ENCODE data around the gene SRC.

DNA sequence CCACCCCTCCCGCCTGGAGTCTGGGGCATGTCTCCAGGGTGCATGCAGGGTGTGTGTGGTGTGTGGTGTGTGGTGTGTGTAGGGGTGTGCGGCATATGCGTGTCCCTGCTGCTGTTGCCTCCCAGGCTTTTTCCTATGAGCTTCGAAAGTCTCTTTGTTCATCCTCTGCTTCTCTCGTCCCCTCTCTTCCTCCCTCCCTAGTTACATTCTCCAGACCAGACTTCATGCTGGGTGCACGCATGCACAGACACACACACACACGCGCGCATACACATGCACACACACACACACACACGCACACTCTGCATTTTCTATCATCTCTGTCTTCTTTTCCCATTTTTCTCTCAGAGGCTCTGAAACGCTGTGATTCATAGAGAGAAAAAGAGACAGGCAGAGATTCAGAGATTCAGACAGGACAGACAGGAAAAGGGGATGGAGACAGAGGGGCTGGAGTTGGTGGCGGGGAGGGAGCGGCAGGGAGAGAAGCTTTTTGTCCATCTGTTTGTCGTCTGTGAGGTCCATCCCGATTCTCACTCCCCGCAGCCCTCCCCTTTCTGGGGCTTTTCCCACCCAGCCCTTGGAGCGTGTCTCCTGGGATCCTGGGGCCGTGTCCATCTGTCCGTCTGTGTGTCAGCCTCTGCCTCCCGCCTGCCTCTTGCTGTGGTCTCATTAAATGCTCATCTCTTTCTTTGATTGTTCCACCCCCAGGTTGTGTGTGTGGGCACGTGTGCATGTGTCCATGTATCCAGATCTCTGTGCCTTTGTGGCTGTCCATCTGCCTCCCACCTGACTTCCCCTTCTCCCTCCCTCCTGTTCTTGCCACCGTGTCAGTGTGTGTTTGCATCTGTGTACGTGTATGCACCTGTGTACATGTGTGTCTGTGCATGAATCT, 62.6 kb downstream of the SRC start:
- TF ChIP-seq GATA3 (IDR thresholded peaks at IDR 0.05; ENCODE audit: low read depth, low read length) (no peak), GATA2 (IDR thresholded peaks at IDR 0.05; ENCODE audit: low read depth, low read length) (no peak)

Data from SH-SY5Y (cell line).